AG04449 (cell line): Measurements from ENCODE around the gene KATNIP.

ENCODE experiments used
- CTCF ChIA-PET: fragments of 350-600 bp; formaldehyde crosslinking; extraction: SDS; loops from one replicate; lab custom pipeline; 2021; ENCODE audit warnings: antibody characterized with exemption; lab: Yijun Ruan, JAX
- POLR2A ChIA-PET: fragments of 400-600, 350-600 bp; formaldehyde crosslinking; extraction: SDS; loops from one replicate; lab custom pipeline; 2020; ENCODE audit warnings: antibody characterized with exemption, inconsistent platforms; lab: Yijun Ruan, JAX
- DNase-seq: peaks from one replicate; pipeline ENCODE4 v3.0.0-alpha.2; 2010; ENCODE audit warnings: low read depth, low spot score
- H3K4me3 ChIP-seq: 2 replicates; pipeline ENCODE4 v1.5.1; 2011; ENCODE audit warnings: low read depth, mild to moderate bottlenecking, control low read depth, low read length
- TF ChIP-seq, protein P1 (sequence below): IDR thresholded peaks from one replicate; pipeline ENCODE4 v1.5.1; 2011; ENCODE audit warnings: mild to moderate bottlenecking, moderate library complexity, low read length, control low read depth, inconsistent platforms; ENCODE audit not compliant: insufficient read depth; ENCODE audit errors: missing control alignments

The KATNIP gene

DNA sequence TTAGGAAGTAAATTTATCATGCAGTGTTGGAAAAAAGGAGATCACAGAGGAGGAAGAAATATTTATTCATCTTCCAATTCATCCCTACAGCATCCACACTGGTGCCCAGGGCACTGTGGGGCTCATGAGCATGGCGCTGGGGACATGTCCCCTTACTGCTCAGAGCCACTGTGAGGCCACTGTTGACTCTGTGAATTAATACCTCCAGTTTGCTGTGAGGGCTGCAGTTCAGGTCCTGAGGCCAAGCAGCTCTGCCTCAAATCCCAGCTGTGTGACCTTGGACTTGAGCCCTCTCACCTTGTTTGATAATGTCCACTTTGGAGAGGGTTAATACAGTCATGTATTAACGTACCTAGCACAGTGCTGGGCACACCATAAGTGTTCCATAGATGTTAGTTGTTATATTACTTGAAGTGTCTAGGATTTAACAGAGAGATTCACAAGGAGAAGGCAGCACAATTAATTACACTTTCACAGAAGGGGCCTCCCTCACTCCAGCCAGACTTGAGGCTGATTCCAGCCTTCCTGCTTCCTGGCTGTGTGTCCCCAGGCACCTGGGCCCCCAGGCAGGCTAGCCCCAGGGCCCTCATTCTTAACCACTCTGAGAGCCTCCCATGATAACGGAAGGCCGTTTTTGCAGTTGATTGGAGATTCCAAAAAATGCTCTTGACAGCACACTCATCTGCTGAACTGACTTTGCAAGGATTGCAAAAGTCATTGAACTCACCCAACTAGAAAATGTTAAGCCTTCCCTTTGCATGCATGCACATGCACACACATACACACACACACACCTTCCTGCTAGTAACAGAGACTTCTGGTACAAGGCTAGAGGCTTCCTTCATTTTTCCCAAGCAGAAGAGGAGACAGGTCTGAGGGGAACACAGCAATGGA lies 29.4 kb downstream of the KATNIP start:
- TF ChIP-seq, protein P1, sequence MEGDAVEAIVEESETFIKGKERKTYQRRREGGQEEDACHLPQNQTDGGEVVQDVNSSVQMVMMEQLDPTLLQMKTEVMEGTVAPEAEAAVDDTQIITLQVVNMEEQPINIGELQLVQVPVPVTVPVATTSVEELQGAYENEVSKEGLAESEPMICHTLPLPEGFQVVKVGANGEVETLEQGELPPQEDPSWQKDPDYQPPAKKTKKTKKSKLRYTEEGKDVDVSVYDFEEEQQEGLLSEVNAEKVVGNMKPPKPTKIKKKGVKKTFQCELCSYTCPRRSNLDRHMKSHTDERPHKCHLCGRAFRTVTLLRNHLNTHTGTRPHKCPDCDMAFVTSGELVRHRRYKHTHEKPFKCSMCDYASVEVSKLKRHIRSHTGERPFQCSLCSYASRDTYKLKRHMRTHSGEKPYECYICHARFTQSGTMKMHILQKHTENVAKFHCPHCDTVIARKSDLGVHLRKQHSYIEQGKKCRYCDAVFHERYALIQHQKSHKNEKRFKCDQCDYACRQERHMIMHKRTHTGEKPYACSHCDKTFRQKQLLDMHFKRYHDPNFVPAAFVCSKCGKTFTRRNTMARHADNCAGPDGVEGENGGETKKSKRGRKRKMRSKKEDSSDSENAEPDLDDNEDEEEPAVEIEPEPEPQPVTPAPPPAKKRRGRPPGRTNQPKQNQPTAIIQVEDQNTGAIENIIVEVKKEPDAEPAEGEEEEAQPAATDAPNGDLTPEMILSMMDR, result no peak
- POLR2A ChIA-PET, result interaction anchor here (1.4 kb wide), 1 partner anchor 29 kb away, joined by 6 read pairs; the partner anchor contains the start of genes GTF3C1 and KATNIP
- H3K4me3 ChIP-seq, result no peak overlapping the region
- DNase-seq, result no peak
- CTCF ChIA-PET, result no interaction called here

DNA sequence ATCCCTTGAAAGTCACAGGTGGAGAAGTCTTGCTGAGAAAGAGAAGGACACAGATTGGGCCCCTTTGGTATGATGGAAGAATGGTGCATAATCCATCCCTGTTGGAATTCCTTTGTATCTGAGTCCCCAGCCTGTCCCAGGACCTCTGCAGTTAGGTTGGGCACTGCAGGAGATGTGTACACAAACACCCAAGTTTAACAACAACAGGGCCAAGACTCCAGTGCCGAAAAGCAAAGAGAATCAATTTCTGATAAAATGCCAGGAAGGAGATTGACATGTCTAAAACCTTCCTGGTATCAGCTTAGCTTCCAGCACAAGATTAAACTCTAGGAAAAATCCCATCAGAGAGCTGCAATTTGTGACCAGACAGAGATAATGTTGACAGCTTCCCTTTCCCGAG lies 32.9 kb downstream of the KATNIP start:
- no peak overlapping the region for H3K4me3 ChIP-seq
- POLR2A ChIA-PET, result no interaction called here
- TF ChIP-seq, protein P1, result no peak
- CTCF ChIA-PET, result interaction anchor here (0.9 kb wide), 1 partner anchor 57 kb away, joined by 3 read pairs; no protein-coding TSS in a partner anchor
- no peak for DNase-seq

DNA sequence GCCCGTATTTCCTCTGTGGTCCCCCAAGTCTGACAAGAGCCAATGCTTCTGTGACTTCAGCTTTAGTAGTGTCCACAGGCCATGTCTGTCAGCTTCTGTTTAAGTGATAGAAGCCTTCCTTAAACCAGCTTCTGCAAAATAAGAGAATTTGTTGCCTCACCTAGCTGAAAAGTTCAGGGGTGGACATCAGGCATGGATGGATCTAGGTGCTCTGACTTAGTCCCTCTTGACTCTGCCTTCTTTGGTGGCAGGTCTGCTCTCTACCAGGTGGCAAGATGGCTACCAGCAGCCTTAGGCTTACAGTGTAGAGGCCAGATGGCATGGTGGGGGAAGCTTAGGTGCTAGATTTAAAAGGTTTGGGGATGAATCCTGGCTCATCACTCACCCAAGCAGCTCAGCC lies 33.7 kb downstream of the KATNIP start:
- CTCF ChIA-PET, result interaction anchor here (0.9 kb wide), 1 partner anchor 56 kb away, joined by 3 read pairs; no protein-coding TSS in a partner anchor
- POLR2A ChIA-PET, result no interaction called here
- TF ChIP-seq, protein P1, result no peak
- H3K4me3 ChIP-seq, result no peak overlapping the region
- no peak for DNase-seq

DNA sequence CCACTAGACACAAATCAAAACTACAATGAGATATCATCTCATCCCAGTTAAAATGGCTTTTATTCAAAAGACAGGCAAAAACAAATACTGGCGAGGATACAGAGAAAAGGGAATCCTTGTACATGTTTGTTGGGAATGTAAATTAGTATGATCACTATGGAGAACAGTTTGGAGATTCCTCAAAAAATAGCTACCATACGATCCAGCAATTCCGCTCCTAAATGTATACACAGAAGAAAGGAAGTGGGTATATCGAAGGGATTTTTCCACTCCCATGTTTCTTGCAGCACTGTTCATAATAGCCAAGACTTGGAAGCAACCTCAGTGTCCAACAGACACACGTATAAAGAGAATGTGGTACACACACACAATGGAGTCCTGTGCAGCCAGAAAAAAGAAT lies 35.3 kb downstream of the KATNIP start:
- no peak overlapping the region for H3K4me3 ChIP-seq
- CTCF ChIA-PET, result interaction anchor here (1.2 to 1.4 kb wide), 3 partner anchors 10 to 485 kb away, joined by 3 to 6 read pairs (median 4); no protein-coding TSS in a partner anchor
- POLR2A ChIA-PET, result no interaction called here
- TF ChIP-seq, protein P1, result no peak
- DNase-seq, result no peak

DNA sequence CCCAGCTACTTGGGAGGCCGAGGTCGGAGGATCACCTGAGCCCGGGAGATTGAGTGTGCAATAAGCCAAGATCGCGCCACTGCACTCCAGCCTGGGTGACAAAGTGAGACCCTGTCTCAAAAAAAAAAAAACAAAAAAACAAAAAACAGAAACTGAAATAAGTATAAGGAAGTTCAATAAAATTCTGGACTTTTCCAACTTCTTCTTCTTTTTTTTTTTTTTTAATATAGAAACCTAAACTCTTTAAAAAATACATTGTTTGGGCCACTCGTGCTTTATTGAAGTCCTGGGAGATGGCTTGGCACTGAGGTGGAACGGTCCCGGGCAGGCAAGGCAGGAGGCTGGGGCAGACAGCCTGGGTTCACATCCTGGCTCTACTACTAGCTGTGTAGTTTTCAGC lies 36.8 kb downstream of the KATNIP start:
- TF ChIP-seq, protein P1, result no peak
- H3K4me3 ChIP-seq, result no peak overlapping the region
- CTCF ChIA-PET, result interaction anchor here (1.3 kb wide), 1 partner anchor 484 kb away, joined by 6 read pairs; no protein-coding TSS in a partner anchor
- DNase-seq, result no peak
- POLR2A ChIA-PET, result no interaction called here

DNA sequence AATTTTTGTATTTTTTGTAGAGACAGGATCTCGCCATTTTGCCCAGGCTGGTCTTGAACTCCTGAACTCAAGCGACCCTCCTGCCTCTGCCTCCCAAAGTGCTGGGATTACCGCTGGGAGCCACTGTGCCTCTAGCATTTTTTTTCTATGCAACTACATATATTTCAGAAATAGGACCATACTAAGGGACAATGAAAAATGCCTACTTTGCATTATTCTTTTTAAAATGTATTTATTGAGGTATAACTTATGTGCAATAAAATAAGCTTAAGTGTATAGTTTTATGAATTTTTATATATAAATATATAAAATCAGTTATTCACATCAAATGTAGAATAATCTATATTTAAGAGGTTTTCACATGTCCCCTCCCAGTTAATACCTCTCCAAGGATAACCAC lies 38.1 kb downstream of the KATNIP start:
- ChIA-PET CTCF (no interaction called here), POLR2A (no interaction called here)
- DNase-seq, result no peak
- no peak overlapping the region for H3K4me3 ChIP-seq
- TF ChIP-seq, protein P1, result no peak
